Natural killer cell (primary cell): ENCODE data around the gene GALNTL6. TPM values are rescaled to one million over a fixed set of nuclear protein-coding genes. Genes with fewer than 3 reads are reported as not detected.

Source experiments
- ATAC-seq, 3 donors: fragments of 150-1000 bp in 2 of 3; fragments of 200-7000 bp in 1 of 3; cut with Tn5 transposase; 1 replicate in 1 of 3; 2 replicates in 2 of 3; pipeline ENCODE4 v1.10.0; 2021; ENCODE audit warnings: mild to moderate bottlenecking in 2 of 3, moderate library complexity in 2 of 3
- DNase-seq, 2 donors: peaks; one replicate each; pipeline versions ENCODE4 v3.0.0 to v3.0.0-alpha.2; 2013 to 2021; ENCODE audit warnings: mixed read lengths in 1 of 2
- H3K27ac ChIP-seq: one replicate; pipeline ENCODE4 v1.5.1; 2013; ENCODE audit warnings: mild to moderate bottlenecking, low read length
- H3K27me3 ChIP-seq: one replicate; pipeline ENCODE4 v1.6.1; 2013; ENCODE audit warnings: low read length; ENCODE audit not compliant: control insufficient read depth, insufficient read depth
- H3K36me3 ChIP-seq: one replicate; pipeline ENCODE4 v1.6.1; 2013; ENCODE audit warnings: low read length; ENCODE audit not compliant: control insufficient read depth, insufficient read depth
- H3K4me1 ChIP-seq: one replicate; pipeline ENCODE4 v1.6.1; 2013; ENCODE audit warnings: low read length; ENCODE audit not compliant: control insufficient read depth, insufficient read depth
- H3K4me3 ChIP-seq: one replicate; pipeline ENCODE4 v1.5.1; 2013; ENCODE audit warnings: low read length
- H3K9me3 ChIP-seq: one replicate; pipeline ENCODE4 v1.6.1; 2013; ENCODE audit warnings: low read length; ENCODE audit not compliant: control insufficient read depth, insufficient read depth
- H3K27ac Mint-ChIP-seq, 2 donors: one replicate each; pipeline ENCODE4 v1.8.0; 2022; ENCODE audit warnings: mild to moderate bottlenecking in 2 of 2, mixed read lengths in 2 of 2, moderate library complexity in 1 of 2
- H3K27me3 Mint-ChIP-seq, 2 donors: one replicate each; pipeline ENCODE4 v1.8.0; 2022; ENCODE audit warnings: low read depth in 2 of 2, mixed read lengths in 2 of 2
- H3K36me3 Mint-ChIP-seq: one replicate; pipeline ENCODE4 v1.8.0; 2022; ENCODE audit warnings: mixed read lengths
- H3K4me1 Mint-ChIP-seq, 2 donors: one replicate each; pipeline ENCODE4 v1.8.0; 2022; ENCODE audit warnings: mixed read lengths in 2 of 2
- H3K4me3 Mint-ChIP-seq: one replicate; pipeline ENCODE4 v1.8.0; 2022; ENCODE audit warnings: mild to moderate bottlenecking, moderate library complexity, mixed read lengths
- H3K9me3 Mint-ChIP-seq, 2 donors: one replicate each; pipeline ENCODE4 v1.8.0; 2022; ENCODE audit warnings: mixed read lengths in 2 of 2
- CTCF ChIP-seq: fragments of 200-600 bp; IDR thresholded peaks from one replicate; pipeline ENCODE4 v1.8.0; 2022; ENCODE audit warnings: antibody characterized with exemption
- WGBS: methylation state at CpG from one replicate; pipeline ENCODE4 v1.1.7; 2013; ENCODE audit warnings: missing lambda C conversion rate; ENCODE audit not compliant: insufficient coverage; 5-methylcytosine and 5-hydroxymethylcytosine counted together
- intact Hi-C: fragments of 100-400 bp; cut with micrococcal nuclease; formaldehyde crosslinking; loops from one replicate; pipeline ENCODE4 v1.14.2; 2022
- total RNA-seq, 4 donors: library from RNA; stranded (reverse); fragments of 120-200 nt in 1 of 4; gene quantifications; one replicate each; pipeline versions ENCODE4 v1.2.3 to v1.2.4, GENCODE V29; 2013 to 2022

Gene GALNTL6
- total RNA-seq, 3 donors from 2014 or later (not counting 1 experiment from before 2014, with no cell fraction given), result not detected

- Mint-ChIP-seq H3K27ac (no peak overlapping the region), H3K4me3 (no peak overlapping the region), H3K9me3 (no peaks in the 10 kb centered on the region), H3K36me3 (no peaks in the 10 kb centered on the region), H3K27me3 (peaks cover 0 to 4% of the 10 kb centered on the region in 2 donors), H3K4me1 (no peaks in the 10 kb centered on the region)
- no peak overlapping the region for H3K4me3 ChIP-seq
- H3K9me3 ChIP-seq, result no peaks in the 10 kb centered on the region
- ATAC-seq, result no peak
- no peak for TF ChIP-seq CTCF
- intact Hi-C loops, result no loop called here
- H3K4me1 ChIP-seq, result no peaks in the 10 kb centered on the region
- DNase-seq, result no peak
- H3K27me3 ChIP-seq, result no peaks in the 10 kb centered on the region
- H3K27ac ChIP-seq, result no peak overlapping the region
- 82% methylated on average over 3 of the region's 3 CpGs for WGBS
- H3K36me3 ChIP-seq, result no peaks in the 10 kb centered on the region
These were observed 1167.0 kb downstream of the GALNTL6 start for GRCh38 chr4:172980219-172980618.

GRCh38 chr4:172982151-172982590 lies 1169.0 kb downstream of the GALNTL6 start:
- no peaks in the 10 kb centered on the region for H3K36me3 ChIP-seq
- Mint-ChIP-seq H3K27me3 (peaks cover 0 to 4% of the 10 kb centered on the region in 2 donors), H3K36me3 (no peaks in the 10 kb centered on the region), H3K4me3 (no peak overlapping the region), H3K9me3 (no peaks in the 10 kb centered on the region), H3K4me1 (no peaks in the 10 kb centered on the region), H3K27ac (no peak overlapping the region)
- H3K4me3 ChIP-seq, result no peak overlapping the region
- no peak overlapping the region for H3K27ac ChIP-seq
- TF ChIP-seq CTCF, result no peak
- intact Hi-C loops, result no loop called here
- WGBS, result 76% methylated on average over 2 of the region's 2 CpGs
- H3K9me3 ChIP-seq, result no peaks in the 10 kb centered on the region
- no peak for ATAC-seq
- no peaks in the 10 kb centered on the region for H3K27me3 ChIP-seq
- H3K4me1 ChIP-seq, result no peaks in the 10 kb centered on the region
- no peak for DNase-seq

GRCh38 chr4:172983014-172983413 lies 1169.8 kb downstream of the GALNTL6 start:
- H3K4me3 Mint-ChIP-seq, result no peak overlapping the region
- H3K4me1 Mint-ChIP-seq, result no peaks in the 10 kb centered on the region
- H3K4me1 ChIP-seq, result no peaks in the 10 kb centered on the region
- no peak for TF ChIP-seq CTCF
- H3K27me3 ChIP-seq, result no peaks in the 10 kb centered on the region
- ATAC-seq (no peak), DNase-seq (no peak)
- intact Hi-C loops, result no loop called here
- no peaks in the 10 kb centered on the region for H3K36me3 ChIP-seq
- no peak overlapping the region for H3K27ac ChIP-seq
- H3K9me3 ChIP-seq, result no peaks in the 10 kb centered on the region
- H3K36me3 Mint-ChIP-seq, result no peaks in the 10 kb centered on the region
- H3K4me3 ChIP-seq, result no peak overlapping the region
- H3K27me3 Mint-ChIP-seq, result peaks cover 0 to 4% of the 10 kb centered on the region in 2 donors
- WGBS, result 92% methylated on average over 3 of the region's 3 CpGs
- H3K9me3 Mint-ChIP-seq, result peaks cover 0 to under 1% of the 10 kb centered on the region in 2 donors
- H3K27ac Mint-ChIP-seq, result no peak overlapping the region

GRCh38 chr4:172983631-172984030 lies 1170.4 kb downstream of the GALNTL6 start:
- H3K4me1 ChIP-seq, result no peaks in the 10 kb centered on the region
- TF ChIP-seq CTCF, result no peak
- ATAC-seq (no peak), DNase-seq (no peak)
- H3K36me3 Mint-ChIP-seq, result no peaks in the 10 kb centered on the region
- no peak overlapping the region for H3K4me3 ChIP-seq
- intact Hi-C loops, result no loop called here
- H3K4me1 Mint-ChIP-seq, result no peaks in the 10 kb centered on the region
- no peak overlapping the region for H3K27ac Mint-ChIP-seq
- peaks cover 0 to 3% of the 10 kb centered on the region in 2 donors for H3K9me3 Mint-ChIP-seq
- 95% methylated on average over 3 of the region's 3 CpGs for WGBS
- H3K27me3 ChIP-seq, result no peaks in the 10 kb centered on the region
- H3K27ac ChIP-seq, result no peak overlapping the region
- H3K27me3 Mint-ChIP-seq, result peaks cover 0 to 4% of the 10 kb centered on the region in 2 donors
- H3K36me3 ChIP-seq, result no peaks in the 10 kb centered on the region
- H3K9me3 ChIP-seq, result no peaks in the 10 kb centered on the region
- no peak overlapping the region for H3K4me3 Mint-ChIP-seq
